CD14-positive monocyte (primary cell): Measurements from ENCODE around the gene ARMC8. TPM values are rescaled to one million over a fixed set of nuclear protein-coding genes. Genes with fewer than 3 reads are reported as not detected.
"Not testable (repeated sequence)": the region's sequence is repeated elsewhere in the genome, so short reads cannot be mapped to it uniquely, and the experiment has no call there.

Experiments used
- DNase-seq, 3 donors: peaks; one replicate each; pipeline ENCODE4 v3.0.0-alpha.2; 2011 to 2022
- H2AFZ ChIP-seq: 2 replicates; pipeline ENCODE4 v1.6.0; 2012; ENCODE audit warnings: mild to moderate bottlenecking, low read depth, low read length, inconsistent platforms; ENCODE audit not compliant: insufficient read depth, poor library complexity, severe bottlenecking
- H3K27ac ChIP-seq, 2 donors: 1 replicate in 1 of 2; 2 replicates in 1 of 2; pipeline ENCODE4 v1.5.1; 2012 to 2013; ENCODE audit warnings: low read length in 2 of 2, control low read depth in 1 of 2, inconsistent platforms in 1 of 2, low read depth in 1 of 2, mild to moderate bottlenecking in 1 of 2
- H3K27me3 ChIP-seq, 2 donors: one replicate each; pipeline versions ENCODE4 v1.6.0 to v1.6.1; 2011 to 2013; ENCODE audit warnings: low read length in 2 of 2; ENCODE audit not compliant: control insufficient read depth in 2 of 2, insufficient read depth in 2 of 2
- H3K36me3 ChIP-seq, 2 donors: replicated peaks in 1 of 2; 1 replicate in 1 of 2; 2 replicates in 1 of 2; pipeline versions ENCODE4 v1.5.1 to v1.6.1; 2012 to 2013; ENCODE audit warnings: low read length in 2 of 2, control low read depth in 1 of 2, inconsistent platforms in 1 of 2, mild to moderate bottlenecking in 1 of 2; ENCODE audit not compliant: insufficient read depth in 2 of 2, control insufficient read depth in 1 of 2
- H3K4me1 ChIP-seq, 2 donors: 1 replicate in 1 of 2; 2 replicates in 1 of 2; pipeline versions ENCODE4 v1.5.1 to v1.6.1; 2012 to 2013; ENCODE audit warnings: low read length in 2 of 2, control low read depth in 1 of 2, inconsistent platforms in 1 of 2, mild to moderate bottlenecking in 1 of 2, moderate library complexity in 1 of 2; ENCODE audit not compliant: insufficient read depth in 2 of 2, control insufficient read depth in 1 of 2
- H3K4me2 ChIP-seq: replicated peaks from 2 replicates; pipeline ENCODE3; 2012; ENCODE audit warnings: low read length, moderate library complexity, mild to moderate bottlenecking; ENCODE audit not compliant: poor library complexity, severe bottlenecking; ENCODE audit errors: extremely low read depth
- H3K4me3 ChIP-seq, 3 experiments: fragments of 200-600 bp in 1 of 3; sonication (generic) in 1 of 3; replicated peaks in 1 of 3; 1 replicate in 2 of 3; 2 replicates in 1 of 3; pipeline ENCODE4 v1.5.1; 2011 to 2013; ENCODE audit warnings: low read length in 3 of 3, mild to moderate bottlenecking in 3 of 3, control low read depth in 2 of 3, low read depth in 2 of 3, inconsistent platforms in 1 of 3, moderate library complexity in 1 of 3
- H3K79me2 ChIP-seq: 2 replicates; pipeline ENCODE4 v1.6.0; 2012; ENCODE audit warnings: mild to moderate bottlenecking, control low read depth, inconsistent platforms, low read length, moderate library complexity; ENCODE audit not compliant: insufficient read depth
- H3K9ac ChIP-seq: 2 replicates; pipeline ENCODE4 v1.6.0; 2017; ENCODE audit warnings: low read length, mild to moderate bottlenecking; ENCODE audit not compliant: insufficient read depth, poor library complexity, severe bottlenecking
- H3K9me3 ChIP-seq, 2 donors: replicated peaks in 1 of 2; 1 replicate in 1 of 2; 2 replicates in 1 of 2; pipeline versions ENCODE4 v1.5.1 to v1.6.1; 2012 to 2013; ENCODE audit warnings: low read length in 2 of 2, control low read depth in 1 of 2; ENCODE audit not compliant: control insufficient read depth in 1 of 2, insufficient read depth in 1 of 2
- H4K20me1 ChIP-seq: 2 replicates; pipeline ENCODE4 v1.6.0; 2012; ENCODE audit warnings: mild to moderate bottlenecking, low read length, control low read depth, moderate library complexity; ENCODE audit not compliant: insufficient read depth
- H3K27ac Mint-ChIP-seq, 7 donors: one replicate each; pipeline ENCODE4 v1.8.0; 2020; ENCODE audit warnings: mild to moderate bottlenecking in 7 of 7, mixed read lengths in 7 of 7, moderate library complexity in 6 of 7, inconsistent platforms in 2 of 7
- H3K27me3 Mint-ChIP-seq, 3 donors: one replicate each; pipeline ENCODE4 v1.8.0; 2021 to 2022; ENCODE audit warnings: low read depth in 3 of 3, mild to moderate bottlenecking in 3 of 3, mixed read lengths in 3 of 3, moderate library complexity in 3 of 3, inconsistent platforms in 1 of 3
- H3K36me3 Mint-ChIP-seq, 2 donors: one replicate each; pipeline ENCODE4 v1.8.0; 2020; ENCODE audit warnings: mixed read lengths in 2 of 2, inconsistent platforms in 1 of 2, mild to moderate bottlenecking in 1 of 2
- H3K4me1 Mint-ChIP-seq: one replicate; pipeline ENCODE4 v1.8.0; 2020; ENCODE audit warnings: mild to moderate bottlenecking, mixed read lengths
- H3K4me3 Mint-ChIP-seq, 2 donors: one replicate each; pipeline ENCODE4 v1.8.0; 2020; ENCODE audit warnings: mild to moderate bottlenecking in 2 of 2, mixed read lengths in 2 of 2, moderate library complexity in 1 of 2
- H3K9me3 Mint-ChIP-seq, 7 donors: one replicate each; pipeline ENCODE4 v1.8.0; 2020 to 2022; ENCODE audit warnings: mixed read lengths in 7 of 7, mild to moderate bottlenecking in 6 of 7, moderate library complexity in 6 of 7, inconsistent platforms in 2 of 7
- CTCF ChIP-seq: fragments of 200-600 bp; IDR thresholded peaks from one replicate; pipeline ENCODE4 v1.8.0; 2022; ENCODE audit warnings: antibody characterized with exemption, mild to moderate bottlenecking
- WGBS: methylation state at CpG from one replicate; pipeline ENCODE4 v1.1.5; 2013; ENCODE audit warnings: missing lambda C conversion rate; ENCODE audit not compliant: insufficient coverage; 5-methylcytosine and 5-hydroxymethylcytosine counted together
- intact Hi-C, 2 donors: fragments of 100-400 bp; cut with micrococcal nuclease; formaldehyde crosslinking; loops; one replicate each; pipeline versions ENCODE4 v1.15.0 to v1.15.1; 2023
- polyA plus RNA-seq, 3 donors: library from polyadenylated mRNA; depleted of rRNA in 1 of 3; unstranded in 2 of 3; stranded (reverse) in 1 of 3; fragments of 300-500 nt in 2 of 3; fragments of >200 nt in 1 of 3; fragmentation: Illumina TruSeq in 2 of 3; gene quantifications; 1 replicate in 2 of 3; 2 replicates in 1 of 3; pipeline ENCODE4 v1.2.3, GENCODE V29; 2012 to 2021

Gene ARMC8
- polyA plus RNA-seq, 3 donors, result 34.3 to 43.9 (median 42.0) TPM

- no peak overlapping the region for H3K4me3 Mint-ChIP-seq
- Histone ChIP-seq H2AFZ (no peak overlapping the region), H3K4me3 (no peak overlapping the region), H3K27ac (no peak overlapping the region), H3K9ac (no peak overlapping the region), H3K4me2 (no peak overlapping the region), H3K27me3 (no peaks in the 10 kb centered on the region), H3K36me3 (no peaks in the 10 kb centered on the region), H3K79me2 (no peaks in the 10 kb centered on the region), H4K20me1 (no peaks in the 10 kb centered on the region), H3K9me3 (no peaks in the 10 kb centered on the region), H3K4me1 (peaks cover 44% of the 10 kb centered on the region in 2 donors)
- no peak for DNase-seq
- TF ChIP-seq CTCF, result no peak
- intact Hi-C loops, result no loop called here
- H3K27ac Mint-ChIP-seq, result no peak overlapping the region
- peaks cover 0 to 2% (median 0%) of the 10 kb centered on the region in 3 donors for H3K27me3 Mint-ChIP-seq
- H3K9me3 Mint-ChIP-seq, result no peaks in the 10 kb centered on the region
- peaks cover 48% of the 10 kb centered on the region for H3K4me1 Mint-ChIP-seq
- no peaks in the 10 kb centered on the region for H3K36me3 Mint-ChIP-seq
These were observed 46.2 kb upstream of the ARMC8 start for GRCh38 chr3:138140940-138141339.

GRCh38 chr3:138142181-138142580 lies 44.9 kb upstream of the ARMC8 start:
- H3K36me3 ChIP-seq, H3K4me3 Mint-ChIP-seq, H3K27me3 Mint-ChIP-seq, H3K9me3 Mint-ChIP-seq, H3K27me3 ChIP-seq, H3K9me3 ChIP-seq, intact Hi-C loops, DNase-seq, H3K4me3 ChIP-seq, H3K36me3 Mint-ChIP-seq, H3K9ac ChIP-seq, H2AFZ ChIP-seq, H3K27ac Mint-ChIP-seq, H4K20me1 ChIP-seq, H3K4me2 ChIP-seq, H3K27ac ChIP-seq, H3K79me2 ChIP-seq: not testable (repeated sequence)
- peaks cover 36% of the 10 kb centered on the region for H3K4me1 Mint-ChIP-seq
- 100% methylated on average over 2 of the region's 3 CpGs for WGBS
- peaks cover 31 to 32% of the 10 kb centered on the region in 2 donors for H3K4me1 ChIP-seq
